Glutamatergic neuron (in vitro differentiated cells): ENCODE results near the gene OXNAD1. TPM values are rescaled to one million over a fixed set of nuclear protein-coding genes. Genes with fewer than 3 reads are reported as not detected.

Experiments used
- DNase-seq: peaks from one replicate; pipeline ENCODE4 v3.0.0; 2022
- H3K27ac Mint-ChIP-seq: one replicate; pipeline ENCODE4 v1.8.0; 2020; ENCODE audit warnings: mild to moderate bottlenecking, mixed read lengths, inconsistent platforms; ENCODE audit not compliant: unreplicated experiment
- H3K27me3 Mint-ChIP-seq: one replicate; pipeline ENCODE4 v1.8.0; 2020; ENCODE audit warnings: mild to moderate bottlenecking, moderate library complexity, mixed read lengths, inconsistent platforms; ENCODE audit not compliant: unreplicated experiment
- H3K36me3 Mint-ChIP-seq: one replicate; pipeline ENCODE4 v1.8.0; 2020; ENCODE audit warnings: mild to moderate bottlenecking, mixed read lengths, inconsistent platforms; ENCODE audit not compliant: unreplicated experiment
- H3K4me1 Mint-ChIP-seq: one replicate; pipeline ENCODE4 v1.8.0; 2020; ENCODE audit warnings: mild to moderate bottlenecking, low read depth, mixed read lengths, inconsistent platforms; ENCODE audit not compliant: unreplicated experiment
- H3K4me3 Mint-ChIP-seq: one replicate; pipeline ENCODE4 v1.8.0; 2020; ENCODE audit warnings: mild to moderate bottlenecking, mixed read lengths, inconsistent platforms; ENCODE audit not compliant: unreplicated experiment
- H3K9me3 Mint-ChIP-seq: one replicate; pipeline ENCODE4 v1.8.0; 2020; ENCODE audit warnings: mild to moderate bottlenecking, moderate library complexity, mixed read lengths, inconsistent platforms; ENCODE audit not compliant: unreplicated experiment
- total RNA-seq: library from RNA; stranded (reverse); fragmentation: NEBNext Ultra II Directional; extraction: Animal tissue kit (Norgen Biotek cat#: 25700); gene quantifications from one replicate; pipeline ENCODE4 v1.2.1, GENCODE V29; 2021; ENCODE audit not compliant: unreplicated experiment
- TF ChIP-seq, protein P1 (sequence below): fragments of 200-600 bp; sonication (generic); IDR thresholded peaks from one replicate; pipeline ENCODE4 v1.5.0; 2021; ENCODE audit not compliant: partially characterized antibody, unreplicated experiment

Gene OXNAD1
- total RNA-seq, 1 donor from 2014 or later = 14.6 TPM

- TF ChIP-seq, protein P1, sequence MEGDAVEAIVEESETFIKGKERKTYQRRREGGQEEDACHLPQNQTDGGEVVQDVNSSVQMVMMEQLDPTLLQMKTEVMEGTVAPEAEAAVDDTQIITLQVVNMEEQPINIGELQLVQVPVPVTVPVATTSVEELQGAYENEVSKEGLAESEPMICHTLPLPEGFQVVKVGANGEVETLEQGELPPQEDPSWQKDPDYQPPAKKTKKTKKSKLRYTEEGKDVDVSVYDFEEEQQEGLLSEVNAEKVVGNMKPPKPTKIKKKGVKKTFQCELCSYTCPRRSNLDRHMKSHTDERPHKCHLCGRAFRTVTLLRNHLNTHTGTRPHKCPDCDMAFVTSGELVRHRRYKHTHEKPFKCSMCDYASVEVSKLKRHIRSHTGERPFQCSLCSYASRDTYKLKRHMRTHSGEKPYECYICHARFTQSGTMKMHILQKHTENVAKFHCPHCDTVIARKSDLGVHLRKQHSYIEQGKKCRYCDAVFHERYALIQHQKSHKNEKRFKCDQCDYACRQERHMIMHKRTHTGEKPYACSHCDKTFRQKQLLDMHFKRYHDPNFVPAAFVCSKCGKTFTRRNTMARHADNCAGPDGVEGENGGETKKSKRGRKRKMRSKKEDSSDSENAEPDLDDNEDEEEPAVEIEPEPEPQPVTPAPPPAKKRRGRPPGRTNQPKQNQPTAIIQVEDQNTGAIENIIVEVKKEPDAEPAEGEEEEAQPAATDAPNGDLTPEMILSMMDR = no peak
- no peaks in the 10 kb centered on the region for H3K9me3 Mint-ChIP-seq
- no peak for DNase-seq
- H3K4me1 Mint-ChIP-seq = no peaks in the 10 kb centered on the region
- no peaks in the 10 kb centered on the region for H3K27me3 Mint-ChIP-seq
- H3K4me3 Mint-ChIP-seq = no peak overlapping the region
- H3K27ac Mint-ChIP-seq = no peak overlapping the region
- H3K36me3 Mint-ChIP-seq = no peaks in the 10 kb centered on the region
These were observed 42.5 kb upstream of the OXNAD1 start for GRCh38 chr3:16222547-16222946.

DNA sequence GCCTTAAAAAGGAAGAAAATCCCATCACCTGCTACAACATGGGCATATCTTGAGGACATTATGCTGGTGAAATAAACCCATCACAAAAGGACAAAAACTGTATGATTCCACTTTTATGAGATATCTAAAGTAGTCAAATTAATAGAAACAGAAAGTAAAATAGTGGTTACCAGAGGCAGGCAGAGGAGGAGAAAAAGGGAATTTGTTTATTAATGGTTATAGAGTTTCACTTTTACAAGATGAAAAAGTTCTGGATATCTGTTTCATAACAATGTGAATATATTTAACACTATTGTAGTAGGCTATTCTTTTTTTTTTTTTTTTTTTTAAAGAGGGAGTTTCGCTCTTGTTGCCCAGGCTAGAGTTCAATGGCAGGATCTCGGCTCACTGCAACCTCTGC, 40.7 kb upstream of the OXNAD1 start:
- no peaks in the 10 kb centered on the region for H3K27me3 Mint-ChIP-seq
- no peaks in the 10 kb centered on the region for H3K36me3 Mint-ChIP-seq
- TF ChIP-seq, protein P1 = no peak
- H3K9me3 Mint-ChIP-seq = no peaks in the 10 kb centered on the region
- no peaks in the 10 kb centered on the region for H3K4me1 Mint-ChIP-seq
- no peak overlapping the region for H3K4me3 Mint-ChIP-seq
- H3K27ac Mint-ChIP-seq = no peak overlapping the region
- no peak for DNase-seq

- DNase-seq = no peak
- H3K9me3 Mint-ChIP-seq = no peaks in the 10 kb centered on the region
- H3K27me3 Mint-ChIP-seq = no peaks in the 10 kb centered on the region
- TF ChIP-seq, protein P1 = no peak
- H3K4me3 Mint-ChIP-seq = no peak overlapping the region
- H3K27ac Mint-ChIP-seq = no peak overlapping the region
- H3K4me1 Mint-ChIP-seq = no peaks in the 10 kb centered on the region
- H3K36me3 Mint-ChIP-seq = no peaks in the 10 kb centered on the region
These were observed 37.4 kb upstream of the OXNAD1 start for GRCh38 chr3:16227566-16227965.

GRCh38 chr3:16229681-16230080, 35.3 kb upstream of the OXNAD1 start:
- TF ChIP-seq, protein P1 = no peak
- DNase-seq = no peak
- H3K4me3 Mint-ChIP-seq = no peak overlapping the region
- H3K36me3 Mint-ChIP-seq = no peaks in the 10 kb centered on the region
- H3K9me3 Mint-ChIP-seq = no peaks in the 10 kb centered on the region
- no peak overlapping the region for H3K27ac Mint-ChIP-seq
- no peaks in the 10 kb centered on the region for H3K27me3 Mint-ChIP-seq
- H3K4me1 Mint-ChIP-seq = no peaks in the 10 kb centered on the region

DNA sequence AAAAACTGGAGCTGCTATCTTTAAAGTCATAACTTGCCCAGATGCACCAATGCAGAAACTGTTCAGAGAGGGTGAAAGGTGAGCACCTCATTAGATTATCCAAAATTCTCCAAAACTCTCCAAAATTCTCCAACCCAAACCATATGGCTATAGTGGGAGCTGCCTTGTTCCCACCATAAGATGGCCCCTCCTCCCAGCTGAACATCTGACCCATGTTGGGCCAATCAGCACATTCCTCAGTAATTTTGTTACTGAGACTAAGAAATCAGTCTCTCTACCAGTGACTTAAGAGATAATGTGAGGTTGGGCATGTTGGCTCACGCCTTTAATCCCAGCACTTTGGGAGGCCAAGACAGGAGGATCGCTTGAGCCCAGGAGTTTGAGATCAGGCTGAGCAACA, 33.0 kb upstream of the OXNAD1 start:
- Mint-ChIP-seq H3K27me3 (no peaks in the 10 kb centered on the region), H3K9me3 (no peaks in the 10 kb centered on the region), H3K4me1 (no peaks in the 10 kb centered on the region), H3K4me3 (no peak overlapping the region), H3K36me3 (no peaks in the 10 kb centered on the region), H3K27ac (no peak overlapping the region)
- TF ChIP-seq, protein P1 = no peak
- no peak for DNase-seq
